NCI-H510A (cell line): ENCODE measurements around the gene BRSK1.

Experiments used
- DNase-seq: peaks from one replicate; lab custom pipeline; 2025; lab: John Stamatoyannopoulos, UW

The BRSK1 gene

DNA sequence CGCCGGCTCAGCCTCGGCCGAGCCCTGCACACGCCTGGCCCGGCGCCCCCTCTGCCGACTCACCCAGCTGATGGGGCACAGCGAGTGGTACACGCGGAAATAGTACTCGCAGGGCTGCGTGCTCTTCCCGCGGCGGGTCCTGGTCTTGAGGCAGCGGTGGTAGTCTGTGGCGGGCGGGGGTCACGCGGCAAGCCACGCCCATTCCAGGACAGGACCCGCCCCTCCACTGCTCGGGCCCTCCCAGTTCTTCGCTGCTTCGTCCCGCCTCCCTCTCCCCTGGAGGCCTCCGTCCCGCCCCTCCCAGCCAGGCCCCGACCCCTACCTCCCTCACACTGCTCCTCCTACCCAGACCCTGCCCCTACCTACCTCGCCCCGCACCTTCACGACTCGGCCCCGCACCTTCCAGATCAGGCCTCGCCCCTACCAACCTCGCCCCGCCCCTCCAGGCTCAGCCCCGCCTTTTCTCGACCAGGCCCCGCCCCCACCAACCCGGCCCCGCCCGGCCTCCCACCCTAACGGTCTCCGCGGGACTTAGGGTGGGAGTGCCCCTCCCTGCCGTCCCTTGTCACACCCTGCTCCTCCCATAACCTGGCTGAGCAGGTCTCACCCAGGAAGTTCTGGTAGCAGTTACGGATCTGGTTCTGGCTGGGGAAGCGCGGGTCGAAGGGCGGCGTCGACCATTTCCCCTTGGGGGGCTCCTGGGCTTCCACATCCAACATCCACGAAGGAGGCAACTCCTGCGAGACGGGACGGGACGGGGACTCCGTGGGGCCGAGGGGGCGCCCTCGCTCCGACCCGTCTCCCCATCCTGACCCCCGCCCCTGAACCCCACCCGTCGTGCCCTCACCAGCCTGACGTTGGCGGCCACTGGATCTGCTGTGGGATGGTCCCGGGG, 70.3 kb downstream of the BRSK1 start:
- no peak for DNase-seq

DNA sequence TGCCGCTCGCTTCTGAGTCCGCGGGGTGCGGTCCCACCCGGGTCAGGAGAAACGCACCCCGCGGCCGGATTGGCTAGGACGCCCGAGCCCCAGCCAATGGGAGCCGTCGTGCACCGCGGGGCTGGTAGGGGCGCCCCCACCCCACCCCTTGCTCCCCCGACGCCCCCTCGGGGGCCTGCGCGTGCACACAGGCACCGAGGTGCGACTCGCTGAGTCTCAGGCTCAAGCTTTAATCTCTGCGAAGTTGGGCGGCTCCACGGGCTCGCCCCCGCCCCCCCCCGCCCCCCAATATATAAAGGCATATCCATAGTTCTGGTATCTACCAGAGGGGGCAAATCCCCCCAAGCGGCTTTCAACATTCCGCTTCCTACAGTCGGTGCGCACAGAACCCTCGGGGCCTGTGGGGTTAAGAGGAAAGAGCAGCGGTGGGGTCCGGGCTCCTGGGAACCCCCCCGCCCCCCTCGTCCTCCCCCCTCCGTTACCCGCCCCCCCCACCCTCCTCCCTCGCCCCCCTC, 71.0 kb downstream of the BRSK1 start, which contains the start of gene COX6B2:
COX6B2 (minus strand) TSS at position 22 of the 515 bp plus-strand sequence. CDS start 198 bp downstream, outside the sequence.
- DNase-seq, result no peak

DNA sequence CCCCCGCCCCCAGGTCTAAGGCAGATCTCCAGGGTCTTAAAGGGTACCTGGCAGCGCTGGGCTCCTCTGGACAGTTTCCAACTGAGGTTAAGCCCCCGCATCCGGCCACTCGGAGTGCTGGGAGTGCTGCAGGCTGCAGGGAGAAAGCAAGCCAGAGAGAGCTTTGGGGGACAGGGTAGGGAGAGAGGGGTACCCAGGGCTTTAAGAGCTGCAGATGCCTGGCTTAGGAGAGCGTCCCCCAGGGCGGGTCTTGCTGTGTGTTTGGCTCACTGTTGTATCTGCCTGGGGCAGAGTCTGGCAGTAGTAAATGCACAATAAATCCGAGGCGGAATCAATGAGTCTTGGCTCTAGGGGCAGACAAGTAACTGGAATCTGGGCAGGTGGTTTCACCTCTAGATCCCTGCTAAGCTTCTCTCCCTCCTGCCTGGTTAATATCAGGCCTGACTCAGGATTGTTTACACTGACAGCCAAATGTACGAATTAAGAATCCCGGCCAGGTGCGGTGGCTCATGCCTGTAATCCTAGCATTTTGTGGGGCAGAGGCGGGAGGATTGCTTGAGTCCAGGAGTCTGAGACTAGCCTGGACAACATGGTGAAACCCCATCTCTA, 71.5 kb downstream of the BRSK1 start:
- no peak for DNase-seq

DNA sequence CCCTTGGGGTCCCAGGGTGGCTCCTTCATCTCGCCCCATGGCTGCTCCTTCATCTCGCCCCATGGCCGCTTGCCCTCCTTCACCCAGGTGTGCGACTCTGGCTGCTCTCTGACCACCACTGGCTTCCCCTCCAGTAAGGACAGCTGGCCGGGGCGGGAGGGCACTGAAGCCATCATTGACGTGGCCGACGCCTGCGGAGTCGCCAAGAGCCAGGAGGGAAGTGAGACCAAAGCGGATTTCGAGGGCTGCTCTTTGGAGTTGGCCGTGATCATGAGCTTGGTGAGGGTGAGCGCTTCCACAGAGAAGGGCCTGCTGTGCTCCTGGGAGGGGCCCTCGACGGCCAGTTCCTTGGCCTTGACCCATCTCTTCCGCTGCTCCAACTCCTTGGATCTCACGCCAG, 74.7 kb downstream of the BRSK1 start:
- DNase-seq, result no peak

DNA sequence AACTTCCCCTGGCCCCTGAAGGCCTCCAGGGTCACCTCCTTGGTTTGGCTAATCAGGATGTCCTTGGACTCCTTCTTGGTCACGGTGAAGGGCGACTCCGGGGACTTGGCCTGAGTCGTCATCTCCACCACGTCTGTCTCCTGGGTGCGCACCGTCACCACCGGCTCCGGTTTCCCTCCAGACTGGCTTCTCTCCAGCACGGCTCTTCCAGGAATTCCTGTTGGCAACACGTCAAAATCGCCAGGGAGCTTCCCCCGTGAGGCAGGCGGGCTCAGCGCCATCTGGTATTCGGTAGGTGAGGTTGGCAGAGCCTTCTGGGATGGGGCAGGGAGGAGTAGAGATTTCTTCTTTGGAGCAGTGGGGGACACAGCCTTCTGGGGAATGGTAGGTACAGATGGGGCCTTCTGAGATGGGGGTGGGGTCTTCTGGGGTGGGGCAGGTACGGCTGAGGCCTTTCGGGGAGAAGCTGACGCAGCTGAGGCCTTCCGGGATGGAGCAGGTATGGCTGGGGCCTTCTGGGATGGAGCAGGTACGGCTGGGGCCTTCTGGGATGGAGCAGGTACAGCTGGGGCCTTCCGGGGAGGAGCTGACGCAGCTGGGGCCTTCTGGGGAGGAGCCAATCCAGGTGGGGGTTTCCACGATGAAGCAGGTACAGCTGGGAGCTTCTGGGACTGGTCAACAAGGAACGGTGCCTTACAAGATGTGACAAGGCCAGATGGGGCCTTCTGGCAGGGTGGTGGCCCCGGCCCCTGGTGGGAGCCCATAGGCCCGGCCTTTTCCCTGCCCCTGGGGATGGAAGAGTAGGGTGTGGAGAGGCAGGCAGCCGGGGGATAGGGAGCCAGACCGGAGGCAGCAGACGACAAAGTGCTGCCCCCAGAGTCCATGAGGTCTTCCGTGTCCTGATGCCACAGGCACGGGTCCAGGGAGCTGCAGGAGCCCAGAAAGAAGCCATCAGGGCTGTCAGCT, 75.4 kb downstream of the BRSK1 start:
- no peak for DNase-seq

DNA sequence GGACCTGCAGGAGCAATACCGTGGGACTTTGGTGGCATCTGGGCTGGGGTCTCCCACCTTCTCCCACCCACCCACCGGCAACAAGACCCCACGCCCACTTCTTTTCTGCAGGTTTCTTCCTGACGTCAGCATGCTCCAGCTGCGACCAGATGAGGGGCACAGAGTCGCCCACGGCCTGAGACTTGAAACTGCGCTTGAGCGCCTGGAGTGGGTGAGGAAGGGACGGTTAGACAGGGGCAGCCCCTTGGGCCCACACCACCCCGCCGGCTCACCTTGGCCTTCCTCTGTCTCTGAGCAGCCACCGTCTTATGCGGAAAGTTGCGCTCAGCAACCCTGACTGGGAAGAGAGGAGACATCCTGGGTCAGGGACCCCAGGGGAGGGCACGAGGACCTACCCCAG, 77.1 kb downstream of the BRSK1 start:
- no peak for DNase-seq
